Esophagus (tissue), 2 donors: ENCODE results near the gene CDCP1. TPM values are rescaled to one million over a fixed set of nuclear protein-coding genes. Genes with fewer than 3 reads are reported as not detected.

Source experiments
- H3K27ac ChIP-seq, 2 donors: one replicate each; pipeline ENCODE4 v1.5.1; 2013; ENCODE audit warnings: low read depth in 2 of 2, mild to moderate bottlenecking in 2 of 2, inconsistent platforms in 1 of 2, low read length in 1 of 2, moderate library complexity in 1 of 2
- H3K27me3 ChIP-seq, 2 donors: one replicate each; pipeline ENCODE4 v1.6.1; 2013; ENCODE audit warnings: low read length in 2 of 2, control low read depth in 1 of 2, mild to moderate bottlenecking in 1 of 2; ENCODE audit not compliant: insufficient read depth in 2 of 2, control insufficient read depth in 1 of 2
- H3K36me3 ChIP-seq, 2 donors: one replicate each; pipeline ENCODE4 v1.6.1; 2013; ENCODE audit warnings: low read length in 1 of 2; ENCODE audit not compliant: control insufficient read depth in 2 of 2, insufficient read depth in 2 of 2
- H3K4me1 ChIP-seq, 2 donors: one replicate each; pipeline ENCODE4 v1.6.1; 2013; ENCODE audit warnings: low read length in 1 of 2; ENCODE audit not compliant: control insufficient read depth in 2 of 2, insufficient read depth in 2 of 2
- H3K4me3 ChIP-seq, 2 donors: one replicate each; pipeline ENCODE4 v1.5.1; 2013; ENCODE audit warnings: low read length in 2 of 2, mild to moderate bottlenecking in 2 of 2, low read depth in 1 of 2, moderate library complexity in 1 of 2
- H3K9me3 ChIP-seq, 2 donors: one replicate each; pipeline ENCODE4 v1.6.1; 2013; ENCODE audit warnings: mild to moderate bottlenecking in 2 of 2, low read depth in 1 of 2, low read length in 1 of 2, moderate library complexity in 1 of 2; ENCODE audit not compliant: control insufficient read depth in 2 of 2, insufficient read depth in 1 of 2
- WGBS, 2 donors: extraction: QIAGEN DNeasy Blood & Tissue Kit; methylation state at CpG; one replicate each; pipeline ENCODE4 v1.1.7; 2013; 5-methylcytosine and 5-hydroxymethylcytosine counted together
- polyA plus RNA-seq, 2 donors: library from polyadenylated mRNA; stranded (reverse); fragments of 200-250 nt; gene quantifications; one replicate each; pipeline ENCODE4 v1.2.3, GENCODE V29; 2013
- donor health status: healthy with polysubstance abuse.
- donor health status: Bipolar disorder and iron deficiency.

CDCP1 gene
- polyA plus RNA-seq, 2 donors = 21.0 to 24.3 TPM

- WGBS, 2 donors = 76 to 77% methylated on average over 5 of the region's 5 CpGs
- H3K36me3 ChIP-seq = peaks cover 8 to 16% of the 10 kb centered on the region in 2 donors
Measured at GRCh38 chr3:45105855-45106671, 40.1 kb downstream of the CDCP1 start.

GRCh38 chr3:45104715-45105711 lies 41.2 kb downstream of the CDCP1 start:
- no peaks in the 10 kb centered on the region for H3K9me3 ChIP-seq
- no peaks in the 10 kb centered on the region for H3K27me3 ChIP-seq
- H3K27ac ChIP-seq = no peak overlapping the region
- 89 to 91% methylated on average over 8 of the region's 8 CpGs for WGBS, 2 donors
- H3K4me3 ChIP-seq = no peak overlapping the region
- no peaks in the 10 kb centered on the region for H3K4me1 ChIP-seq
- peaks cover 3 to 13% of the 10 kb centered on the region in 2 donors for H3K36me3 ChIP-seq

More at GRCh38 chr3:45105855-45106671, 40.1 kb downstream of the CDCP1 start:
- no peaks in the 10 kb centered on the region for H3K27me3 ChIP-seq
- H3K27ac ChIP-seq = no peak overlapping the region
- no peaks in the 10 kb centered on the region for H3K4me1 ChIP-seq
- H3K9me3 ChIP-seq = no peaks in the 10 kb centered on the region
- no peak overlapping the region for H3K4me3 ChIP-seq

- H3K36me3 ChIP-seq = peaks cover under 1 to 14% of the 10 kb centered on the region in 2 donors
- H3K4me3 ChIP-seq = no peak overlapping the region
- 85 to 89% methylated on average over 4 of the region's 4 CpGs for WGBS, 2 donors
- H3K27ac ChIP-seq = no peak overlapping the region
- H3K4me1 ChIP-seq = no peaks in the 10 kb centered on the region
- no peaks in the 10 kb centered on the region for H3K9me3 ChIP-seq
- no peaks in the 10 kb centered on the region for H3K27me3 ChIP-seq
Measured at GRCh38 chr3:45103753-45104714, 42.1 kb downstream of the CDCP1 start.

GRCh38 chr3:45103334-45103733 lies 42.8 kb downstream of the CDCP1 start:
- Histone ChIP-seq H3K36me3 (peaks cover 0 to 14% of the 10 kb centered on the region in 2 donors), H3K4me1 (no peaks in the 10 kb centered on the region), H3K27ac (no peak overlapping the region), H3K27me3 (no peaks in the 10 kb centered on the region), H3K9me3 (no peaks in the 10 kb centered on the region), H3K4me3 (no peak overlapping the region)
- WGBS, 2 donors = 84 to 90% methylated on average over 2 of the region's 2 CpGs

GRCh38 chr3:45100981-45101407 lies 45.2 kb downstream of the CDCP1 start:
- H3K36me3 ChIP-seq = peaks cover 0 to 4% of the 10 kb centered on the region in 2 donors
- no peaks in the 10 kb centered on the region for H3K4me1 ChIP-seq
- H3K27me3 ChIP-seq = no peaks in the 10 kb centered on the region
- H3K27ac ChIP-seq = no peak overlapping the region
- WGBS, 2 donors = 87 to 88% methylated on average over 3 of the region's 3 CpGs
- H3K9me3 ChIP-seq = no peaks in the 10 kb centered on the region
- H3K4me3 ChIP-seq = no peak overlapping the region

- peaks cover 3 to 13% of the 10 kb centered on the region in 2 donors for H3K36me3 ChIP-seq
- no peak overlapping the region for H3K27ac ChIP-seq
- peaks cover 0 to 2% of the 10 kb centered on the region in 2 donors for H3K4me1 ChIP-seq
- 87 to 89% methylated on average over 5 of the region's 5 CpGs for WGBS, 2 donors
- no peaks in the 10 kb centered on the region for H3K9me3 ChIP-seq
- no peak overlapping the region for H3K4me3 ChIP-seq
- no peaks in the 10 kb centered on the region for H3K27me3 ChIP-seq
Measured at GRCh38 chr3:45098310-45098709, 47.9 kb downstream of the CDCP1 start.

GRCh38 chr3:45097296-45097883 lies 48.8 kb downstream of the CDCP1 start:
- WGBS, 2 donors = 62 to 72% methylated on average over 6 of the region's 6 CpGs
- Histone ChIP-seq H3K27ac (no peak overlapping the region), H3K9me3 (no peaks in the 10 kb centered on the region), H3K27me3 (no peaks in the 10 kb centered on the region), H3K4me3 (no peak overlapping the region), H3K4me1 (peaks cover 0 to 7% of the 10 kb centered on the region in 2 donors), H3K36me3 (peaks cover 3 to 14% of the 10 kb centered on the region in 2 donors)

- H3K36me3 ChIP-seq = peaks cover 6 to 19% of the 10 kb centered on the region in 2 donors
Measured at GRCh38 chr3:45095916-45096526, 50.2 kb downstream of the CDCP1 start.

More at GRCh38 chr3:45095916-45096526, 50.2 kb downstream of the CDCP1 start:
- Histone ChIP-seq H3K27ac (no peak overlapping the region), H3K27me3 (no peaks in the 10 kb centered on the region), H3K4me1 (peaks cover 0 to 7% of the 10 kb centered on the region in 2 donors), H3K9me3 (peaks cover 0 to 3% of the 10 kb centered on the region in 2 donors), H3K4me3 (no peak overlapping the region)
- 80 to 82% methylated on average over 7 of the region's 7 CpGs for WGBS, 2 donors
